CD14-positive monocyte (primary cell): Measurements from ENCODE around the gene BCL2L11. TPM values are rescaled to one million over a fixed set of nuclear protein-coding genes. Genes with fewer than 3 reads are reported as not detected.
A peak's percentile ranks its signal among the peaks of the same experiment; 100 is the strongest.

Experiments used
- DNase-seq, 3 donors: peaks; one replicate each; pipeline ENCODE4 v3.0.0-alpha.2; 2011 to 2022
- H2AFZ ChIP-seq: 2 replicates; pipeline ENCODE4 v1.6.0; 2012; ENCODE audit warnings: mild to moderate bottlenecking, low read depth, low read length, inconsistent platforms; ENCODE audit not compliant: insufficient read depth, poor library complexity, severe bottlenecking
- H3K27ac ChIP-seq, 2 donors: 1 replicate in 1 of 2; 2 replicates in 1 of 2; pipeline ENCODE4 v1.5.1; 2012 to 2013; ENCODE audit warnings: low read length in 2 of 2, control low read depth in 1 of 2, inconsistent platforms in 1 of 2, low read depth in 1 of 2, mild to moderate bottlenecking in 1 of 2
- H3K27me3 ChIP-seq, 2 donors: one replicate each; pipeline versions ENCODE4 v1.6.0 to v1.6.1; 2011 to 2013; ENCODE audit warnings: low read length in 2 of 2; ENCODE audit not compliant: control insufficient read depth in 2 of 2, insufficient read depth in 2 of 2
- H3K36me3 ChIP-seq, 2 donors: replicated peaks in 1 of 2; 1 replicate in 1 of 2; 2 replicates in 1 of 2; pipeline versions ENCODE4 v1.5.1 to v1.6.1; 2012 to 2013; ENCODE audit warnings: low read length in 2 of 2, control low read depth in 1 of 2, inconsistent platforms in 1 of 2, mild to moderate bottlenecking in 1 of 2; ENCODE audit not compliant: insufficient read depth in 2 of 2, control insufficient read depth in 1 of 2
- H3K4me1 ChIP-seq, 2 donors: 1 replicate in 1 of 2; 2 replicates in 1 of 2; pipeline versions ENCODE4 v1.5.1 to v1.6.1; 2012 to 2013; ENCODE audit warnings: low read length in 2 of 2, control low read depth in 1 of 2, inconsistent platforms in 1 of 2, mild to moderate bottlenecking in 1 of 2, moderate library complexity in 1 of 2; ENCODE audit not compliant: insufficient read depth in 2 of 2, control insufficient read depth in 1 of 2
- H3K4me2 ChIP-seq: replicated peaks from 2 replicates; pipeline ENCODE3; 2012; ENCODE audit warnings: low read length, moderate library complexity, mild to moderate bottlenecking; ENCODE audit not compliant: poor library complexity, severe bottlenecking; ENCODE audit errors: extremely low read depth
- H3K4me3 ChIP-seq, 3 experiments: fragments of 200-600 bp in 1 of 3; sonication (generic) in 1 of 3; replicated peaks in 1 of 3; 1 replicate in 2 of 3; 2 replicates in 1 of 3; pipeline ENCODE4 v1.5.1; 2011 to 2013; ENCODE audit warnings: low read length in 3 of 3, mild to moderate bottlenecking in 3 of 3, control low read depth in 2 of 3, low read depth in 2 of 3, inconsistent platforms in 1 of 3, moderate library complexity in 1 of 3
- H3K79me2 ChIP-seq: 2 replicates; pipeline ENCODE4 v1.6.0; 2012; ENCODE audit warnings: mild to moderate bottlenecking, control low read depth, inconsistent platforms, low read length, moderate library complexity; ENCODE audit not compliant: insufficient read depth
- H3K9ac ChIP-seq: 2 replicates; pipeline ENCODE4 v1.6.0; 2017; ENCODE audit warnings: low read length, mild to moderate bottlenecking; ENCODE audit not compliant: insufficient read depth, poor library complexity, severe bottlenecking
- H3K9me3 ChIP-seq, 2 donors: replicated peaks in 1 of 2; 1 replicate in 1 of 2; 2 replicates in 1 of 2; pipeline versions ENCODE4 v1.5.1 to v1.6.1; 2012 to 2013; ENCODE audit warnings: low read length in 2 of 2, control low read depth in 1 of 2; ENCODE audit not compliant: control insufficient read depth in 1 of 2, insufficient read depth in 1 of 2
- H4K20me1 ChIP-seq: 2 replicates; pipeline ENCODE4 v1.6.0; 2012; ENCODE audit warnings: mild to moderate bottlenecking, low read length, control low read depth, moderate library complexity; ENCODE audit not compliant: insufficient read depth
- H3K27ac Mint-ChIP-seq, 7 donors: one replicate each; pipeline ENCODE4 v1.8.0; 2020; ENCODE audit warnings: mild to moderate bottlenecking in 7 of 7, mixed read lengths in 7 of 7, moderate library complexity in 6 of 7, inconsistent platforms in 2 of 7
- H3K27me3 Mint-ChIP-seq, 3 donors: one replicate each; pipeline ENCODE4 v1.8.0; 2021 to 2022; ENCODE audit warnings: low read depth in 3 of 3, mild to moderate bottlenecking in 3 of 3, mixed read lengths in 3 of 3, moderate library complexity in 3 of 3, inconsistent platforms in 1 of 3
- H3K36me3 Mint-ChIP-seq, 2 donors: one replicate each; pipeline ENCODE4 v1.8.0; 2020; ENCODE audit warnings: mixed read lengths in 2 of 2, inconsistent platforms in 1 of 2, mild to moderate bottlenecking in 1 of 2
- H3K4me1 Mint-ChIP-seq: one replicate; pipeline ENCODE4 v1.8.0; 2020; ENCODE audit warnings: mild to moderate bottlenecking, mixed read lengths
- H3K4me3 Mint-ChIP-seq, 2 donors: one replicate each; pipeline ENCODE4 v1.8.0; 2020; ENCODE audit warnings: mild to moderate bottlenecking in 2 of 2, mixed read lengths in 2 of 2, moderate library complexity in 1 of 2
- H3K9me3 Mint-ChIP-seq, 7 donors: one replicate each; pipeline ENCODE4 v1.8.0; 2020 to 2022; ENCODE audit warnings: mixed read lengths in 7 of 7, mild to moderate bottlenecking in 6 of 7, moderate library complexity in 6 of 7, inconsistent platforms in 2 of 7
- CTCF ChIP-seq: fragments of 200-600 bp; IDR thresholded peaks from one replicate; pipeline ENCODE4 v1.8.0; 2022; ENCODE audit warnings: antibody characterized with exemption, mild to moderate bottlenecking
- WGBS: methylation state at CpG from one replicate; pipeline ENCODE4 v1.1.5; 2013; ENCODE audit warnings: missing lambda C conversion rate; ENCODE audit not compliant: insufficient coverage; 5-methylcytosine and 5-hydroxymethylcytosine counted together
- intact Hi-C, 2 donors: fragments of 100-400 bp; cut with micrococcal nuclease; formaldehyde crosslinking; loops; one replicate each; pipeline versions ENCODE4 v1.15.0 to v1.15.1; 2023
- polyA plus RNA-seq, 3 donors: library from polyadenylated mRNA; depleted of rRNA in 1 of 3; unstranded in 2 of 3; stranded (reverse) in 1 of 3; fragments of 300-500 nt in 2 of 3; fragments of >200 nt in 1 of 3; fragmentation: Illumina TruSeq in 2 of 3; gene quantifications; 1 replicate in 2 of 3; 2 replicates in 1 of 3; pipeline ENCODE4 v1.2.3, GENCODE V29; 2012 to 2021

BCL2L11 gene
- polyA plus RNA-seq, 3 donors = 8.8 to 27.6 (median 20.4) TPM

DNA sequence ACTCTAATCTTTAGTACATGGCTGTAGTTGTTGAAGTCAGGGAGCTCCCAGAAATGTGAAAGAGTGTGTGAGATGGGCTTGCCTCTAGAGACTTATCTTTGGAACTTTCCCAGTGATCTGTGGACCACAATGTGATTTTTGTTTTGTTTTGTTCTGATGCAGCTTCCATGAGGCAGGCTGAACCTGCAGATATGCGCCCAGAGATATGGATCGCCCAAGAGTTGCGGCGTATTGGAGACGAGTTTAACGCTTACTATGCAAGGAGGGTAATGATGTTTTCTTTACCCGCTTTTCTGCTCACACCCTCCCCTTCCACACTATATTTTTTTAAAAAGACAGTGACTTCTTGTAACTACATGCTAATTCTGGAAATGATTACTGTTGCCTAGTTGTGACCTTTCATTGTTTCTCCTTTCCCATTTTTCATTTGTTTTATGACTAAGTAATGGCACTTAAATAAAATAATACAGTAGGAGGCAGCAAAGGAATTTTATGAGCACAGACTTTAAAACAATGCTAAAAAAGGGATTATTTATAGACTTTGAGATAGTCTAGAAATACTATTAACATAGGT lies 29.3 kb downstream of the BCL2L11 start:
- Mint-ChIP-seq H3K27me3 (peaks cover 0 to 3% (median 0%) of the 10 kb centered on the region in 3 donors), H3K4me1 (peaks cover 18% of the 10 kb centered on the region), H3K27ac (peak overlapping the region in 1 of 7 donors; percentile 70), H3K4me3 (no peak overlapping the region), H3K9me3 (peaks cover 0 to 2% (median 0%) of the 10 kb centered on the region in 7 donors), H3K36me3 (peaks cover 74% of the 10 kb centered on the region in 2 donors)
- intact Hi-C loops = no loop called here
- H3K4me1 ChIP-seq = peaks cover 0 to 12% of the 10 kb centered on the region in 2 donors
- peaks cover 26% of the 10 kb centered on the region for H3K79me2 ChIP-seq
- H3K4me2 ChIP-seq = no peak overlapping the region
- no peak overlapping the region for H3K9ac ChIP-seq
- TF ChIP-seq CTCF = no peak
- no peak for DNase-seq
- peaks cover 43 to 84% of the 10 kb centered on the region in 2 donors for H3K36me3 ChIP-seq
- WGBS = 100% methylated on average over 1 of the region's 7 CpGs
- no peak overlapping the region for H3K27ac ChIP-seq
- peaks cover 97% of the 10 kb centered on the region for H4K20me1 ChIP-seq
- H3K4me3 ChIP-seq = no peak overlapping the region
- H3K27me3 ChIP-seq = no peaks in the 10 kb centered on the region
- H2AFZ ChIP-seq = no peak overlapping the region
- H3K9me3 ChIP-seq = no peaks in the 10 kb centered on the region

DNA sequence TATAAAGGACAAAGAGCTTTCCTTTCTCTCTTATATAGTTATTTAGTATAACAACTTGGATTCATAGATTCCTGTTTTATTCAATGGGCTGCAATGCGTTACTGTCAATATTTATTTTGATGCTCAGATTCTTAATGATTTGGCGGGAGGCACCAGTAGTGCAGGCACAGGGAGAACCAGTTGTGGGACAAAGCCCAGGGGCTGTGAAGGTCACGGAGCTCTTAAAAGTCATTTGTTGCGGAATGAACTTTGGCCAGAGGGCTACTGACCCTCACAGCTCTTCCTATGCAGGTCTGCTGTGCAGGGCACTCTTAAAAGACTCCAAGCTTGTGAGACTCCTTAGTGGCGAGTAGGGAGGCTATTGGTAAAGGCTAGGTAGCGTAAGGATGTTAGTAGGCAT lies 34.0 kb downstream of the BCL2L11 start:
- Histone ChIP-seq H3K4me3 (no peak overlapping the region), H3K9me3 (no peaks in the 10 kb centered on the region), H4K20me1 (peaks cover 95% of the 10 kb centered on the region), H3K27me3 (no peaks in the 10 kb centered on the region), H3K79me2 (peaks cover 15% of the 10 kb centered on the region), H3K36me3 (peaks cover 67 to 98% of the 10 kb centered on the region in 2 donors), H3K4me1 (no peaks in the 10 kb centered on the region), H2AFZ (no peak overlapping the region), H3K4me2 (no peak overlapping the region), H3K9ac (no peak overlapping the region), H3K27ac (no peak overlapping the region)
- Mint-ChIP-seq H3K4me1 (no peaks in the 10 kb centered on the region), H3K9me3 (no peaks in the 10 kb centered on the region), H3K27ac (peak overlapping the region in 1 of 7 donors; percentile 1), H3K27me3 (no peaks in the 10 kb centered on the region), H3K36me3 (peaks cover 95 to 96% of the 10 kb centered on the region in 2 donors), H3K4me3 (no peak overlapping the region)
- DNase-seq = no peak
- 91% methylated on average over 5 of the region's 6 CpGs for WGBS
- intact Hi-C loops = no loop called here
- TF ChIP-seq CTCF = no peak
